Right cardiac atrium (tissue), 5 donors: ENCODE data around the gene HOXC9. TPM values are rescaled to one million over a fixed set of nuclear protein-coding genes. Genes with fewer than 3 reads are reported as not detected.

Experiments
- ATAC-seq, 2 donors: fragments of 200-7000 bp; cut with Tn5 transposase; one replicate each; pipeline versions ENCODE4 v1.8.0 to v1.9.1; 2020; ENCODE audit warnings: moderate library complexity in 2 of 2, mild to moderate bottlenecking in 1 of 2
- DNase-seq, 3 donors: peaks; one replicate each; pipeline ENCODE4 v3.0.0-alpha.2; 2020
- H3K27ac ChIP-seq: one replicate; pipeline ENCODE4 v1.5.1; 2013; ENCODE audit warnings: mild to moderate bottlenecking, low read length, control low read depth, moderate library complexity
- H3K27me3 ChIP-seq: one replicate; pipeline ENCODE4 v1.6.1; 2013; ENCODE audit not compliant: control insufficient read depth, insufficient read depth
- H3K4me1 ChIP-seq: one replicate; pipeline ENCODE4 v1.6.1; 2013; ENCODE audit warnings: low read length; ENCODE audit not compliant: control insufficient read depth, insufficient read depth
- H3K4me3 ChIP-seq: one replicate; pipeline ENCODE4 v1.5.1; 2013; ENCODE audit warnings: low read length, control low read depth
- H3K9me3 ChIP-seq: one replicate; pipeline ENCODE4 v1.6.1; 2013; ENCODE audit warnings: low read length; ENCODE audit not compliant: control insufficient read depth
- WGBS: extraction: QIAGEN DNeasy Blood & Tissue Kit; methylation state at CpG from one replicate; pipeline ENCODE4 v1.1.7; 2013; 5-methylcytosine and 5-hydroxymethylcytosine counted together
- intact Hi-C, 4 donors: fragments of 100-400 bp; cut with DNase I; formaldehyde crosslinking; loops; one replicate each; pipeline versions ENCODE4 v1.11.0 to v1.14.0; 2022 to 2023
- polyA plus RNA-seq: library from polyadenylated mRNA; stranded (reverse); fragments of 200-250 nt; gene quantifications from one replicate; pipeline ENCODE4 v1.2.3, GENCODE V29; 2013
- total RNA-seq, 4 donors: library from RNA; stranded (reverse); fragmentation: NEBNext Ultra II Directional; extraction: Animal tissue kit (Norgen Biotek cat#: 25700); gene quantifications; one replicate each; pipeline ENCODE4 v1.2.1, GENCODE V29; 2021
- donor health status: healthy with polysubstance abuse.
- donor health status: DM: no; HTN: yes; CAD: no.
- donor health status: DM: no; HTN: no; CAD: no.
- donor health status: DM: no; HTN: yes; CAD: no; lungs with severe emphysema.
- donor health status: DM: yes; HTN: yes; CAD: no.

The HOXC9 gene
- total and polyA plus RNA-seq, 5 donors: 0.15 TPM; not detected in 4

- 4% methylated on average over 50 of the region's 50 CpGs for WGBS
- Histone ChIP-seq H3K27me3 (no peaks in the 10 kb centered on the region), H3K4me3 (no peak overlapping the region), H3K4me1 (no peaks in the 10 kb centered on the region), H3K27ac (no peak overlapping the region), H3K9me3 (no peaks in the 10 kb centered on the region)
- DNase-seq: no peak
- peak in 1 of 2 donors; percentile 33 for ATAC-seq
- intact Hi-C loops: no loop called here
Observed at GRCh38 chr12:53985994-53986685, 13.8 kb upstream of the HOXC9 start.

- WGBS: 18% methylated on average over 21 of the region's 21 CpGs
- no peaks in the 10 kb centered on the region for H3K27me3 ChIP-seq
- intact Hi-C loops: no loop called here
Observed at GRCh38 chr12:53986686-53987483, 13.1 kb upstream of the HOXC9 start.

GRCh38 chr12:53987787-53988230 lies 12.2 kb upstream of the HOXC9 start:
- no peak for DNase-seq
- H3K9me3 ChIP-seq: no peaks in the 10 kb centered on the region
- no peak overlapping the region for H3K27ac ChIP-seq
- H3K4me1 ChIP-seq: no peaks in the 10 kb centered on the region
- H3K4me3 ChIP-seq: no peak overlapping the region
- H3K27me3 ChIP-seq: no peaks in the 10 kb centered on the region
- intact Hi-C loops: no loop called here
- ATAC-seq: no peak
- WGBS: 15% methylated on average over 4 of the region's 4 CpGs

More at GRCh38 chr12:53986686-53987483, 13.1 kb upstream of the HOXC9 start:
- Histone ChIP-seq H3K4me3 (no peak overlapping the region), H3K27ac (no peak overlapping the region), H3K9me3 (no peaks in the 10 kb centered on the region), H3K4me1 (no peaks in the 10 kb centered on the region)
- DNase-seq (no peak), ATAC-seq (no peak)

GRCh38 chr12:53988541-53989226 lies 11.3 kb upstream of the HOXC9 start:
- peaks cover 5% of the 10 kb centered on the region for H3K27me3 ChIP-seq
- intact Hi-C loops: no loop called here
- ATAC-seq: no peak
- no peak overlapping the region for H3K4me3 ChIP-seq
- DNase-seq: no peak
- no peaks in the 10 kb centered on the region for H3K4me1 ChIP-seq
- no peak overlapping the region for H3K27ac ChIP-seq
- WGBS: 7% methylated on average over 5 of the region's 5 CpGs
- no peaks in the 10 kb centered on the region for H3K9me3 ChIP-seq

- H3K27ac ChIP-seq: no peak overlapping the region
- H3K9me3 ChIP-seq: no peaks in the 10 kb centered on the region
- H3K4me1 ChIP-seq: no peaks in the 10 kb centered on the region
- intact Hi-C loops: no loop called here
- H3K4me3 ChIP-seq: no peak overlapping the region
- ATAC-seq: no peak
- peaks cover 5% of the 10 kb centered on the region for H3K27me3 ChIP-seq
- 5% methylated on average over 28 of the region's 28 CpGs for WGBS
- DNase-seq: no peak
Observed at GRCh38 chr12:53989227-53990113, 10.5 kb upstream of the HOXC9 start.

GRCh38 chr12:53990311-53991076 lies 9.5 kb upstream of the HOXC9 start:
- no peak for ATAC-seq
- no peak for DNase-seq
- intact Hi-C loops: no loop called here
- Histone ChIP-seq H3K27ac (no peak overlapping the region), H3K4me3 (no peak overlapping the region), H3K4me1 (peaks cover 2% of the 10 kb centered on the region), H3K27me3 (peaks cover 5% of the 10 kb centered on the region), H3K9me3 (no peaks in the 10 kb centered on the region)
- WGBS: 6% methylated on average over 27 of the region's 27 CpGs

- intact Hi-C loops: no loop called here
- 3% methylated on average over 8 of the region's 8 CpGs for WGBS
- H3K9me3 ChIP-seq: no peaks in the 10 kb centered on the region
- DNase-seq: no peak
- H3K4me3 ChIP-seq: no peak overlapping the region
- no peak overlapping the region for H3K27ac ChIP-seq
- H3K27me3 ChIP-seq: peaks cover 5% of the 10 kb centered on the region
- ATAC-seq: no peak
- peaks cover 3% of the 10 kb centered on the region for H3K4me1 ChIP-seq
Observed at GRCh38 chr12:53991077-53991460, 8.9 kb upstream of the HOXC9 start.

GRCh38 chr12:53992377-53992889 lies 7.5 kb upstream of the HOXC9 start:
- no peak for DNase-seq
- H3K4me3 ChIP-seq: no peak overlapping the region
- no peak for ATAC-seq
- peaks cover 3% of the 10 kb centered on the region for H3K4me1 ChIP-seq
- H3K27me3 ChIP-seq: peaks cover 5% of the 10 kb centered on the region
- no peaks in the 10 kb centered on the region for H3K9me3 ChIP-seq
- intact Hi-C loops: no loop called here
- 26% methylated on average over 7 of the region's 7 CpGs for WGBS
- H3K27ac ChIP-seq: no peak overlapping the region

- Histone ChIP-seq H3K9me3 (no peaks in the 10 kb centered on the region), H3K27me3 (peaks cover 5% of the 10 kb centered on the region), H3K4me1 (peaks cover 3% of the 10 kb centered on the region), H3K27ac (no peak overlapping the region), H3K4me3 (no peak overlapping the region)
- intact Hi-C loops: no loop called here
- ATAC-seq (no peak), DNase-seq (no peak)
- 25% methylated on average over 18 of the region's 18 CpGs for WGBS
Observed at GRCh38 chr12:53993162-53994008, 6.6 kb upstream of the HOXC9 start.
